Endothelial cell of umbilical vein (primary cell): ENCODE results near the gene RPS2. TPM values are rescaled to one million over a fixed set of nuclear protein-coding genes. Genes with fewer than 3 reads are reported as not detected.

Source experiments
- BruUV-seq: library from RNA; stranded (reverse); fragments of 400-500 nt; replicated peaks from 2 replicates; lab custom pipeline; 2021; lab: Mats Ljungman, UMichigan
- CTCF ChIA-PET: fragments of 300-600, 350-600 bp; sonication (Branson Sonifier 250); formaldehyde crosslinking; loops from one replicate; lab custom pipeline; 2021; ENCODE audit warnings: antibody characterized with exemption, inconsistent platforms; lab: Charles Lee
- POLR2A ChIA-PET: fragments of 300-600, 350-600 bp; sonication (Branson Sonifier 250); formaldehyde crosslinking; loops from one replicate; lab custom pipeline; 2021; ENCODE audit warnings: antibody characterized with exemption, inconsistent platforms; lab: Charles Lee
- DNase-seq: peaks from one replicate; pipeline ENCODE4 v3.0.0-alpha.2; 2011; ENCODE audit warnings: low read depth, low spot score
- FAIRE-seq: peaks from 2 replicates; lab custom pipeline; 2011; peaks lifted over from hg19 to GRCh38; lab: Jason Lieb, UNC
- H2AFZ ChIP-seq: 2 replicates; pipeline ENCODE4 v1.6.0; 2012; ENCODE audit warnings: low read depth, low read length, control low read depth, inconsistent platforms
- H3K27ac ChIP-seq: 2 replicates; pipeline ENCODE4 v1.5.1; 2011; ENCODE audit warnings: low read depth, mild to moderate bottlenecking, control low read depth, low read length, moderate library complexity; ENCODE audit not compliant: insufficient read depth
- H3K27me3 ChIP-seq, 2 experiments: 2 replicates each; pipeline versions ENCODE4 v1.6.0 to v1.6.1; 2011; ENCODE audit warnings: low read length in 2 of 2, mixed read lengths in 1 of 2; ENCODE audit not compliant: control insufficient read depth in 2 of 2, insufficient read depth in 2 of 2
- H3K36me3 ChIP-seq, 2 experiments: 2 replicates in 1 of 2; 3 replicates in 1 of 2; pipeline ENCODE4 v1.5.1; 2011; ENCODE audit warnings: low read length in 2 of 2, mild to moderate bottlenecking in 1 of 2, moderate library complexity in 1 of 2; ENCODE audit not compliant: control insufficient read depth in 2 of 2, insufficient read depth in 2 of 2; ENCODE audit errors: extremely low read depth in 1 of 2
- H3K4me1 ChIP-seq: 3 replicates; pipeline ENCODE4 v1.5.1; 2011; ENCODE audit warnings: mild to moderate bottlenecking, low read length; ENCODE audit not compliant: control insufficient read depth, insufficient read depth; ENCODE audit errors: extremely low read depth
- H3K4me2 ChIP-seq: 2 replicates; pipeline ENCODE4 v1.6.1; 2011; ENCODE audit warnings: low read length, control low read depth, mixed read lengths; ENCODE audit not compliant: insufficient read depth
- H3K4me3 ChIP-seq, 3 experiments: fragments of 200-600 bp in 1 of 3; sonication (generic), shearing (Covaris generic) in 1 of 3; replicated peaks in 1 of 3; 2 replicates each; pipeline ENCODE4 v1.5.1; 2011 to 2016; ENCODE audit warnings: control low read depth in 3 of 3, low read length in 3 of 3, mild to moderate bottlenecking in 2 of 3, inconsistent platforms in 1 of 3, low read depth in 1 of 3, moderate library complexity in 1 of 3; ENCODE audit not compliant: insufficient read depth in 1 of 3
- H3K79me2 ChIP-seq: 2 replicates; pipeline ENCODE4 v1.6.0; 2012; ENCODE audit warnings: low read length, inconsistent platforms; ENCODE audit not compliant: control insufficient read depth, insufficient read depth
- H3K9ac ChIP-seq: replicated peaks from 2 replicates; pipeline ENCODE3; 2011; ENCODE audit warnings: low read length, control low read depth; ENCODE audit not compliant: insufficient read depth; ENCODE audit errors: extremely low read depth
- H3K9me1 ChIP-seq: replicated peaks from 3 replicates; pipeline ENCODE4 v1.6.0; 2011; ENCODE audit warnings: mild to moderate bottlenecking, low read length; ENCODE audit not compliant: control insufficient read depth, insufficient read depth; ENCODE audit errors: extremely low read depth
- H3K9me3 ChIP-seq: replicated peaks from 2 replicates; pipeline ENCODE4 v1.5.1; 2012; ENCODE audit warnings: low read length, inconsistent platforms; ENCODE audit not compliant: control insufficient read depth, insufficient read depth
- H4K20me1 ChIP-seq: replicated peaks from 2 replicates; pipeline ENCODE3; 2011; ENCODE audit warnings: mild to moderate bottlenecking, low read length; ENCODE audit not compliant: control insufficient read depth, insufficient read depth; ENCODE audit errors: extremely low read depth
- CTCF ChIP-seq, 2 donors: IDR thresholded peaks; 1 replicate in 1 of 2; 2 replicates in 1 of 2; pipeline ENCODE4 v1.5.1; 2011; ENCODE audit warnings: low read length in 2 of 2, mild to moderate bottlenecking in 2 of 2, moderate library complexity in 2 of 2, control low read depth in 1 of 2, inconsistent platforms in 1 of 2, low read depth in 1 of 2; ENCODE audit not compliant: insufficient read depth in 1 of 2; ENCODE audit errors: extremely low read depth in 1 of 2
- EZH2 ChIP-seq: IDR thresholded peaks from 2 replicates; pipeline ENCODE4 v1.6.1; 2012; ENCODE audit warnings: borderline replicate concordance, low read depth, mild to moderate bottlenecking, moderate library complexity, low read length, inconsistent platforms; ENCODE audit not compliant: severe bottlenecking
- FOS ChIP-seq: IDR thresholded peaks from 2 replicates; pipeline ENCODE4 v1.6.1; 2011; ENCODE audit warnings: mild to moderate bottlenecking, low read length, moderate library complexity, borderline replicate concordance; ENCODE audit not compliant: insufficient read depth
- GATA2 ChIP-seq: IDR thresholded peaks from 2 replicates; pipeline ENCODE4 v1.7.0; 2011; ENCODE audit warnings: low read depth, mild to moderate bottlenecking, moderate library complexity, mixed read lengths, low read length; ENCODE audit not compliant: insufficient read length, insufficient read depth
- JUN ChIP-seq: IDR thresholded peaks from 2 replicates; pipeline ENCODE4 v1.6.1; 2011; ENCODE audit warnings: borderline replicate concordance, low read depth; ENCODE audit not compliant: insufficient read length, insufficient read depth
- MAX ChIP-seq: IDR thresholded peaks from 2 replicates; pipeline ENCODE4 v1.6.1; 2011; ENCODE audit not compliant: insufficient read depth, insufficient read length
- MYC ChIP-seq: IDR thresholded peaks from one replicate; pipeline ENCODE4 v1.6.1; 2011; ENCODE audit warnings: mild to moderate bottlenecking, low read depth, low read length
- POLR2A ChIP-seq: IDR thresholded peaks from 2 replicates; pipeline ENCODE4 v1.6.1; 2012; ENCODE audit warnings: low read depth, mild to moderate bottlenecking, control low read depth, low read length
- POLR2AphosphoS5 ChIP-seq: IDR thresholded peaks from 2 replicates; pipeline ENCODE4 v1.6.1; 2012; ENCODE audit warnings: low read depth, mild to moderate bottlenecking, control low read depth, low read length, moderate library complexity; ENCODE audit not compliant: insufficient read depth
- dilution Hi-C: fragments of 300-500 bp; cut with MboI; formaldehyde crosslinking; loops from one replicate; pipeline ENCODE4 v1.15.0; 2019; ENCODE audit warnings: low sequenced_read_pairs; ENCODE audit not compliant: extremely low pct_ligation_motif_present
- intact Hi-C: fragments of 100-400 bp; cut with micrococcal nuclease; formaldehyde crosslinking; loops from one replicate; pipeline ENCODE4 v1.10.0; 2022
- polyA plus RNA-seq, 4 experiments: library from polyadenylated mRNA; depleted of rRNA in 3 of 4; stranded (reverse) in 3 of 4; unstranded in 1 of 4; fragments of >200 nt; gene quantifications; 2 replicates each; pipeline versions ENCODE4 v1.2.1 to v1.2.3, GENCODE V29; 2011 to 2012; ENCODE audit warnings: missing spikeins in 1 of 4
- total RNA-seq: library from RNA; stranded (reverse); gene quantifications from 2 replicates; pipeline ENCODE4 v1.2.3, GENCODE V29; 2021

The RPS2 gene
- total and polyA plus RNA-seq, 2 donors (not counting 3 experiments of a cell fraction or from before 2014, with no cell fraction given) = 2,793 to 9,021 TPM

GRCh38 chr16:1984347-1985225 lies 20.0 kb upstream of the RPS2 start:
- dilution Hi-C loops (no loop called here), intact Hi-C loops (loop anchor here (1.0 kb wide), 1 partner anchor 13 kb away; no protein-coding TSS in a partner anchor)
- H3K9ac ChIP-seq = peak overlapping the region; percentile 69
- peaks cover 0 to 7% of the 10 kb centered on the region in 2 experiments for H3K36me3 ChIP-seq
- H3K27me3 ChIP-seq = peaks cover 42 to 44% of the 10 kb centered on the region in 2 experiments
- H3K9me1 ChIP-seq = no peaks in the 10 kb centered on the region
- TSS peak; percentile 21 for BruUV-seq
- ChIA-PET POLR2A (no interaction called here), CTCF (interaction anchor here (1.2 to 5.0 kb wide), 5 partner anchors 19 to 156 kb away, joined by 3 to 21 read pairs (median 6); no protein-coding TSS in a partner anchor)
- DNase-seq (no peak), FAIRE-seq (peak; percentile 35)
- peaks cover 15% of the 10 kb centered on the region for H3K4me1 ChIP-seq
- no peaks in the 10 kb centered on the region for H3K9me3 ChIP-seq
- H3K79me2 ChIP-seq = peaks cover 5% of the 10 kb centered on the region
- no peaks in the 10 kb centered on the region for H4K20me1 ChIP-seq
- peak overlapping the region; percentile 10 for H2AFZ ChIP-seq
- peak overlapping the region; percentile 51 to 75 (median 71) for H3K4me3 ChIP-seq
- no peak overlapping the region for H3K27ac ChIP-seq
- H3K4me2 ChIP-seq = peak overlapping the region; percentile 67
- TF ChIP-seq MAX (no peak), EZH2 (no peak), CTCF (IDR thresholded peaks at IDR 0.05; ENCODE audit: extremely low read depth in 1 of 2, insufficient read depth in 1 of 2, low read depth in 1 of 2, low read length in 2 of 2) (no peak), GATA2 (no peak), POLR2A (no peak), POLR2AphosphoS5 (no peak), JUN (no peak), FOS (no peak), MYC (no peak)
